Measurements from ENCODE around the gene MBLAC2. TPM values are rescaled to one million over a fixed set of nuclear protein-coding genes. Genes with fewer than 3 reads are reported as not detected.
A peak's percentile ranks its signal among the peaks of the same experiment; 100 is the strongest.

Gene MBLAC2
- total RNA-seq, 2 experiments from 2014 or later = 3.9 to 4.1 TPM

DNA sequence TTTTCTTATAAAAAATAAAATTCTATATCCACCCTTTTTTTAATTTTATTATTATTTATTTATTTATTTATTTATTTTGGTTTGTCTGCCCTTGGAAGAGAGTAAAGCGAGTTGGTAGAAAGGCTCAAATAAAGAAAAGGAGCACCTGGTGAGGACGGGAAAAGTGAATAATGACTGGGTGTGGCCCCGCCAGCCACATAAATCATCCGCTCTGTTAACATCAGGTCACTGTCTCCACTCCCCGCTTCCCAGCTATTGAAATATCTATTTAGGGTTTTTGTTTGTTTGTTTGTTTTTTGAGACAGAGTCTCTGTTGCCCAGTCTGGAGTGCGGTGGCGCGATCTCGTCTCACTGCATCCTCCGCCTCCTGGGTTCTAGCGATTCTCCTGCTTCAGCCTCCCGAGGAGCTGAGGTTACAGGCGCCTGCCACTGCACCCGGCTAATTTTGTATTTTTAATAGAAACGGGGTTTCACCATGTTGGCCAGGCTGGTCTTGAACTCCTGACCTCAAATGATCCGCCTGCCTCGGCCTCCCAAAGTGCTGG is 937 bp upstream of the MBLAC2 start:
- TF ChIP-seq, protein P1, sequence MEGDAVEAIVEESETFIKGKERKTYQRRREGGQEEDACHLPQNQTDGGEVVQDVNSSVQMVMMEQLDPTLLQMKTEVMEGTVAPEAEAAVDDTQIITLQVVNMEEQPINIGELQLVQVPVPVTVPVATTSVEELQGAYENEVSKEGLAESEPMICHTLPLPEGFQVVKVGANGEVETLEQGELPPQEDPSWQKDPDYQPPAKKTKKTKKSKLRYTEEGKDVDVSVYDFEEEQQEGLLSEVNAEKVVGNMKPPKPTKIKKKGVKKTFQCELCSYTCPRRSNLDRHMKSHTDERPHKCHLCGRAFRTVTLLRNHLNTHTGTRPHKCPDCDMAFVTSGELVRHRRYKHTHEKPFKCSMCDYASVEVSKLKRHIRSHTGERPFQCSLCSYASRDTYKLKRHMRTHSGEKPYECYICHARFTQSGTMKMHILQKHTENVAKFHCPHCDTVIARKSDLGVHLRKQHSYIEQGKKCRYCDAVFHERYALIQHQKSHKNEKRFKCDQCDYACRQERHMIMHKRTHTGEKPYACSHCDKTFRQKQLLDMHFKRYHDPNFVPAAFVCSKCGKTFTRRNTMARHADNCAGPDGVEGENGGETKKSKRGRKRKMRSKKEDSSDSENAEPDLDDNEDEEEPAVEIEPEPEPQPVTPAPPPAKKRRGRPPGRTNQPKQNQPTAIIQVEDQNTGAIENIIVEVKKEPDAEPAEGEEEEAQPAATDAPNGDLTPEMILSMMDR (IDR thresholded peaks at IDR 0.05) = no peak
- DNase-seq (peak in 1 of 14 experiments; percentile 11), ATAC-seq (ENCODE audit: poor library complexity) (no peak)
- Mint-ChIP-seq H3K4me3 (peak overlapping the region; percentile 100), H3K36me3 (ENCODE audit: low read depth) (peaks cover 27% of the 10 kb centered on the region), H3K4me1 (ENCODE audit: low read depth) (peaks cover 41% of the 10 kb centered on the region), H3K27me3 (no peaks in the 10 kb centered on the region), H3K9me3 (no peaks in the 10 kb centered on the region), H3K27ac (peak overlapping the region; percentile 92)
- Histone ChIP-seq H3K27ac (ENCODE audit: low read depth in 1 of 2, low read length in 2 of 2) (no peak overlapping the region), H3K36me3 (ENCODE audit: insufficient read depth, low read length) (no peaks in the 10 kb centered on the region), H3K27me3 (ENCODE audit: control insufficient read depth in 1 of 2, insufficient read depth in 2 of 2, low read length in 2 of 2) (no peaks in the 10 kb centered on the region), H3K4me3 (ENCODE audit: low read length) (no peak overlapping the region), H3K4me1 (ENCODE audit: insufficient read depth, low read length) (peaks cover 19% of the 10 kb centered on the region), H3K9me3 (ENCODE audit: control insufficient read depth in 1 of 2, insufficient read depth in 1 of 2, low read length in 2 of 2) (no peaks in the 10 kb centered on the region)
- POLR2A ChIA-PET = interaction anchor here (1.0 to 3.5 kb wide), 7 partner anchors 9 to 903 kb away, joined by 3 to 90 read pairs (median 5); partner anchors contain the start of genes CETN3 and LYSMD3
- intact Hi-C loops (cut with DNase I, micrococcal nuclease) = loop anchor here in 1 of 2 experiments (1.0 to 5.0 kb wide), 3 partner anchors 35 to 902 kb away; partner anchors contain the start of gene LYSMD3
- CTCF ChIA-PET = interaction anchor here (1.7 kb wide), 1 partner anchor 36 kb away, joined by 9 read pairs; no protein-coding TSS in a partner anchor

DNA sequence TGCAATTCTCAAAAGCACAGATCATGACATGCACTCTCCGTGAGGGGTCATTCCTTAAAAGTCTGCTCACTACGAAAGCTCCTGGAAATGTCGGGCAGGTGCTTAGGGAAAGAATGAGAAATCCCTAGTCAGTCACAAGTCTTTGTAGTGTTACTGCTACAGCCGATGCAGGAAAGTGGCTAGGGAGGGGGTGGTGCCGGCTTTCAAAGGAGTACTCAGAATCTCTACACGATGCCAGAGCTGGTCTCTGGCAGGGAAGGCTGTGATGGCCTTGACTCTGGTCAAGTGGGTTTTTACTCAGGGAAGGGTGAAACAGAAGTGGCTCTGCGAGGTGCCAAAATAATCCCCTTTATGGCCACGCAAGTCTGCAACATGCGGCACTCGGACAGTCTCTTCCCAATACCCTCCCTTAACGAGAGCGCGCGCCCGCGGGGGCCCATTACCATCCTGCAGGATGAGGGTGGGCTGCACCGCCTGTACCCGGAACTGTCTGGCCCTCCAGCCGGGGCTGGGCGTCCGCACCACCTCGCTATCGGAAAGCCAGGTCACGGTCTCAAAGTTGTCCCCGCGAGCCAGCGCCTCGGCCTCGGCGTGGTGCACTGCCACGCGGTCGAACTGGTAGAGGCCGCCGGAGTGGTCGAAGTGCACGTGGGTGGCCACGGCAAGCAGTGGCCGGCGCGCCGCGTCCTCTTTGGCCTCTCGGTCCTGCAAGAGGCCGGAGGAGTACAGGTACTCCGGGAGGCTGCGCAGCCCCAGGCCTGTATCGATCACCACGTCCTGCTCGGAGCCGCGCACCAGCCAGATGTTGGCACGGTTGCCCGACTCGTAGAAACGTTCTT is 956 bp downstream of the MBLAC2 start:
- H3K27me3 Mint-ChIP-seq = no peaks in the 10 kb centered on the region
- H3K4me1 ChIP-seq (ENCODE audit: insufficient read depth, low read length) = peaks cover 19% of the 10 kb centered on the region
- H3K4me3 ChIP-seq (ENCODE audit: low read length) = peak overlapping the region; percentile 98
- ATAC-seq (ENCODE audit: poor library complexity) (no peak), DNase-seq (peak in 12 of 14 experiments; percentile 0 to 34 (median 9))
- peak overlapping the region; percentile 70 to 74 for H3K27ac ChIP-seq (ENCODE audit: low read depth in 1 of 2, low read length in 2 of 2)
- H3K9me3 Mint-ChIP-seq = peaks cover 2% of the 10 kb centered on the region
- POLR2A ChIA-PET = interaction anchor here (0.6 to 3.5 kb wide), 12 partner anchors 8 to 909 kb away, joined by 3 to 90 read pairs (median 6); partner anchors contain the start of genes ARRDC3, CETN3 and LYSMD3
- H3K4me3 Mint-ChIP-seq = peak overlapping the region; percentile 100
- CTCF ChIA-PET = interaction anchor here (1.0 to 1.7 kb wide), 2 partner anchors 34 to 1744 kb away, joined by 3 to 9 read pairs; no protein-coding TSS in a partner anchor
- H3K36me3 Mint-ChIP-seq (ENCODE audit: low read depth) = peaks cover 45% of the 10 kb centered on the region
- intact Hi-C loops (cut with DNase I, micrococcal nuclease) = loop anchor here (1.0 to 2.0 kb wide), 4 partner anchors 33 to 64 kb away; partner anchors contain the start of genes CETN3 (in 1 of the 2) and LYSMD3 (in 1 of the 2)
- H3K4me1 Mint-ChIP-seq (ENCODE audit: low read depth) = peaks cover 48% of the 10 kb centered on the region
- no peaks in the 10 kb centered on the region for H3K9me3 ChIP-seq (ENCODE audit: control insufficient read depth in 1 of 2, insufficient read depth in 1 of 2, low read length in 2 of 2)
- peak overlapping the region; percentile 92 for H3K27ac Mint-ChIP-seq
- no peaks in the 10 kb centered on the region for H3K27me3 ChIP-seq (ENCODE audit: control insufficient read depth in 1 of 2, insufficient read depth in 2 of 2, low read length in 2 of 2)
- no peaks in the 10 kb centered on the region for H3K36me3 ChIP-seq (ENCODE audit: insufficient read depth, low read length)
- TF ChIP-seq, protein P1 (IDR thresholded peaks at IDR 0.05) = no peak

DNA sequence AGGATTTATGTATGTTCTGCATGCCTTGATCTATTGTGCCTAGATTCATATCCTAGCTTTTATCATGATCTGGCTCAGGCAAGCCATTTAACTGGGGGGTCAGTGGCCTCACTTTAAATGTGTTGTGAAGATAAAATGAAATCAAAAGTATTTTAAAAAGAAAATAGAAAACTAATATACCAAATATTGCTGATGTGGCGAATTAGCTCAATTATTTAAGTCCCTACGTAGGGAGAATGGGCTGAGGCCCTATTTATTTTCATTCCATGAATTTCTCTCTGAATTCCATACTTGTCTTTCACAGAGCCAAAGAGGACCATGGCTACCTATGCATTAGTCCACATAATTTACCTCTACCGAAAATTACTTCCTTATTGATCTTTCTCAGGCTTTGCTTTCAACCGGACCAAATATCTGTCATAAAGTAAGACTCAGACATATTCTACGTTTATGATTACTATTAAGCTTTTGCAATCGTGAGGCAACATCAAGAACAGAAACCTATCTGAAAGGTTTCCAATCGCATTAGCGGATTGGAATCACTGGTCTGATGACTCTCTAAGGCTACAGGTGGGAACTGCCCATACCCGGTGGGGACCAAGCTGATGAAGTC is 1.7 kb downstream of the MBLAC2 start:
- Histone ChIP-seq H3K36me3 (ENCODE audit: insufficient read depth, low read length) (no peaks in the 10 kb centered on the region), H3K4me3 (ENCODE audit: low read length) (peak overlapping the region; percentile 98), H3K27me3 (ENCODE audit: control insufficient read depth in 1 of 2, insufficient read depth in 2 of 2, low read length in 2 of 2) (no peaks in the 10 kb centered on the region), H3K27ac (ENCODE audit: low read depth in 1 of 2, low read length in 2 of 2) (no peak overlapping the region), H3K4me1 (ENCODE audit: insufficient read depth, low read length) (peaks cover 19% of the 10 kb centered on the region), H3K9me3 (ENCODE audit: control insufficient read depth in 1 of 2, insufficient read depth in 1 of 2, low read length in 2 of 2) (no peaks in the 10 kb centered on the region)
- ChIA-PET POLR2A (interaction anchor here (1.1 to 3.5 kb wide), 5 partner anchors 11 to 910 kb away, joined by 3 to 90 read pairs (median 7); partner anchors contain the start of genes ARRDC3, CETN3 and LYSMD3), CTCF (interaction anchor here (1.6 kb wide), 1 partner anchor 56 kb away, joined by 4 read pairs; the partner anchor contains the start of gene LYSMD3)
- peak overlapping the region; percentile 100 for H3K4me3 Mint-ChIP-seq
- no peaks in the 10 kb centered on the region for H3K27me3 Mint-ChIP-seq
- TF ChIP-seq, protein P1 (IDR thresholded peaks at IDR 0.05) = no peak
- peak overlapping the region; percentile 92 for H3K27ac Mint-ChIP-seq
- DNase-seq = no peak
- intact Hi-C loops (cut with DNase I, micrococcal nuclease) = loop anchor here in 1 of 2 experiments (1.0 kb wide), 1 partner anchor 63 kb away; no protein-coding TSS in a partner anchor
- no peak for ATAC-seq (ENCODE audit: poor library complexity)
- H3K36me3 Mint-ChIP-seq (ENCODE audit: low read depth) = peaks cover 53% of the 10 kb centered on the region
- peaks cover 8% of the 10 kb centered on the region for H3K9me3 Mint-ChIP-seq
- peaks cover 52% of the 10 kb centered on the region for H3K4me1 Mint-ChIP-seq (ENCODE audit: low read depth)
